Posterior vena cava (tissue), 2 donors: ENCODE measurements around the gene DTWD2. TPM values are rescaled to one million over a fixed set of nuclear protein-coding genes. Genes with fewer than 3 reads are reported as not detected.

Experiments
- DNase-seq: peaks from one replicate; pipeline ENCODE4 v3.0.0-alpha.2; 2020; ENCODE audit warnings: low spot score
- intact Hi-C, 2 donors: fragments of 100-400 bp; cut with DNase I; formaldehyde crosslinking; loops; one replicate each; pipeline versions ENCODE4 v1.14.1 to v1.14.2; 2022 to 2023
- long read RNA-seq, 2 donors: library from polyadenylated mRNA; unstranded; transcript quantifications; one replicate each; pipeline ENCODE4 v2.0.0, GENCODE V29; 2020 to 2021
- total RNA-seq, 2 donors: library from RNA; stranded (reverse); fragmentation: NEBNext Ultra II Directional; extraction: Animal tissue kit (Norgen Biotek cat#: 25700); gene quantifications; one replicate each; pipeline ENCODE4 v1.2.1, GENCODE V29; 2021
- donor health status: DM: yes; HTN: yes; CAD: no.
- donor health status: DM: yes; HTN: yes; CAD: no.

The DTWD2 gene, protein sequence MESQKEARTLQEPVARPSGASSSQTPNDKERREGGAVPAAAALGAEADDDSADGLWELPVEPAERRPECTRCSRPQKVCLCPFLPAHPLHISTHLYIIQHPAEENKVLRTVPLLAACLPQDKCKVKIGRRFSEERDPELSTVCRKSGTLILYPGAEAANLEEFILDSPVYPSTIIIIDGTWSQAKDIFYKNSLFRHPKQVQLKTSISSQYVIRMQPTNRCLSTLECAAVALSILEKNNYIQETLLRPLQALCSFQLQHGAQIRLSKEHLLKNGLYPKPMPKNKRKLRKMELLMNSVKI
- 1 to 10 TPM; 7.6 to 8.5 TPM for total RNA-seq
- long read RNA-seq, donor 1, partial matches to known transcripts: 0 of 3 reads
- long read RNA-seq, donor 1, other reads (novel, unspliced or antisense): 0 of 3 reads
- long read RNA-seq, donor 2, transcript DTWD2-203 (6 exons, 2,307 nt): major isoform, 7 of 8 reads
- long read RNA-seq, donor 2, partial matches to known transcripts: 0 of 8 reads
- long read RNA-seq, donor 2, other reads (novel, unspliced or antisense): 1 of 8 reads

DNA sequence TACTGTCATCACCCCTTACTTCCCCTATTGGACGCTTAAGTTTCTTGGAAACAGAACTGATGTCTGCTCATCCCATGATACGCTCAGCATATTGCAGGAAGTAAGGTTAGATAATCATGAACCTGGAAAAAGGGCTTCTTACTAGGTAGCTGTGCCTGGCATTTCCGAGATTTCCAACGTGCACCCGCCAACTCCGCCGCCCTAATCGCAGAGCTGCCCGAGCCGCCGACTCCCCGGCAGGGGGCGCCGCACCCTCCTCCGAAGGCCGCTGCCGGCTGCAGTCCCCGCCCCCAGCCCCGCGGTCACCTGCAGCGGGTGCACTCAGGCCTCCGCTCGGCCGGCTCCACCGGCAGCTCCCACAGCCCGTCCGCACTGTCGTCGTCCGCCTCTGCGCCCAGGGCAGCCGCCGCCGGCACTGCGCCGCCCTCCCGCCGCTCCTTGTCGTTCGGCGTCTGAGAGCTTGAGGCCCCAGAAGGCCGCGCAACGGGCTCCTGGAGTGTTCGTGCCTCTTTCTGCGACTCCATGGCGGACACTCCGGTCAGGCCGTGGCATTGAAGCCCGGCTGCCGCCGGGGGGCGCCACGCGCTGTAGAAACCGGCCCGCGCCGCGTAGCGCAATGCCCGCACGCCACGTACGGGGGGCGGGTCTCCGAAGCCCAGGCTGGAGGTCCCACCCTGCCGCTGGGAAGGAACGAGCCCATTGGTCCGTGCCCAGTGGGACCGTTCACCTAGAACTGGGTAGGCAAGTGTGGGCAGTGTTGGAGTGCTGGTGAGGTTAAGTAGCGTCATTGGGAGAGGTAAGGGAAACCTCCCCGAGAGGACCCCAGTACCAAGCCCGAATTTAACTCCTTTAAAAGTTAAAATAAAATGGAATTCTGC is at the start of gene DTWD2:
Gene DTWD2, minus strand, starts transcription at position 560 of the 878 bp plus-strand sequence. Its CDS starts 36 bp downstream, at position 524.
- intact Hi-C loops: loop anchor here in 1 of 2 donors (10.0 kb wide), 1 partner anchor 427 kb away; no protein-coding TSS in a partner anchor
- peak; percentile 97 for DNase-seq

DNA sequence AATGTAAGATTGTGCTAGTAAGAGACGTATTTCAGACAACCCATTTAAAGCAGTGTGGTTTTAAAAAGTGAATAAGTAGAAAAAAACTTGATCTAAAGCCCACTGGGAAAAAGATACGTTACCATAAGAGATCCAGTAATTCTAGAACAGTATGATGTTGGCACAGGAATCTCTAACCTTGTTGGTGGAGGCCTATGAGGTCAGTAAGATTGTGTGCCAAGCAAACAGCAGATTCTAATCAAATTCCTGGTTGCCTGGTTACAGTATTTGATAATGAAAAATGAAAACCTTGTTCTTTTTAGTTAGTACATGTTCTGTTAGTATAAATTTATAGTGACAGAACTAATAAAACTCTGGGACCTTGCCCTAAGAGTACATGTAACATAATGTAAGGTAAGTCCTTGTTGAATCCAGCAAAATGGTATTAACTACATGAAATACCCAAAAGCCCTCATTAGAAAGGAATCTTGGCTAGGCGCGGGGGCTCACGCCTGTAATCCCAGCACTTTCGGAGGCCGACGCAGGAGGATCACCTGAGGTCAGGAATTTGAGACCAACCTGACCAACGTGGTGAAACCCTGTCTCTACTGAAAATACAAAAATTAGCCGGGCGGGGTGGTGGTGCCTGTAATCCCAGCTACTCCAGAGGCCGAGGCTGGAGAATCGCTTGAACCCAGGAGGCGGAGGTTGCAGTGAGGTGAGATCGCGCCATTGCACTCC is 49.3 kb upstream of the DTWD2 start:
- intact Hi-C loops: loop anchor here in 1 of 2 donors (2.0 kb wide), 1 partner anchor 71 kb away; no protein-coding TSS in a partner anchor
- DNase-seq: no peak

DNA sequence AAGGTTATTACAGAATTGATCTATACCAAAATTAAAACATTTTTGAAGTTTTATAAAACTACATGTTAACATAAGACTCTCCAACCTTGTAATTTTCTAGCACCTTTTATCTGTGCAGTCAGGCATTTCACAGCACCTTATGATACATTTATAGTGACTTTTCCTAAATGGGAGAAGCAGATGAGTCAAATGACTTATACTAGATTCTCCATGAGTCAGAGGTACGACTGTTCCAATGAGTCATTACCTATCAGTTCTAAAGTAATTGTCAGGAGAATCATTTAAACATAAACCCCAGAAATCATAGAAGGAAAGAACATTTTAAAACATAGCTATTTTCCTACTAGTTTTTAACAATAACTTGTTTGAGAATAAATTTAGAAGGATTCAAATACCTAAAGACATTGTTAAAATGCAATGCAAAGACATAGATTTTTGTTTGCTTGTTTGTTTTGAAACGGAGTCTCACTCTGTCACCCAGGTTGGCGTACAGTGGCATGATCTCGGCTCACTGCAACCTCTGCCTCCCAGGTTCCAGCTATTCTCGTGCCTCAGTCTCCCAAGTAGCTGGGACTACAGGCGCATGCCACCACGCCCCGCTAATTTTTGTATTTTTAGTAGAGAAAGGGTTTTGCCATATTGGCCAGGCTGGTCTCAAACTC is 47.9 kb upstream of the DTWD2 start:
- intact Hi-C loops: loop anchor here in 1 of 2 donors (2.0 kb wide), 1 partner anchor 73 kb away; no protein-coding TSS in a partner anchor
- no peak for DNase-seq

DNA sequence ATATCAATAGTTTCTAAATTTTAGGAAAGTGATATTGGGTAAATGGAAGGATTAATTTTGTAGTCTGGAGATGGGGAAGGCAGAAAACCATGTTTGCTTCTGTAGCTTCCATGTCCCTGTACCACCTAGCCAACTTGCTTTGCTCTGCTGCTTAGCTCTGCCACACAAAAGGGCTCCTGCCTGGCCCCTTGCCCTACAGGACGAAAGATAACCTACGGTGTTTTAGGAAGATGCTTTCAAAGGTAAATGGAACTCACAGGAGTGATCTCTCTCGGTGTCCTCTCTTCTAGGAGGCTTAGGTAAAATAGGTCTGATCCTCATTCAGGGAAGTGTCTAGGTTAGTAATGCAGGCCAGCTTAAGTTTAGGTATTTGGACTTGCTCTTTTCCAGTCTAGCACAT is 44.8 kb upstream of the DTWD2 start:
- intact Hi-C loops: no loop called here
- DNase-seq: no peak

DNA sequence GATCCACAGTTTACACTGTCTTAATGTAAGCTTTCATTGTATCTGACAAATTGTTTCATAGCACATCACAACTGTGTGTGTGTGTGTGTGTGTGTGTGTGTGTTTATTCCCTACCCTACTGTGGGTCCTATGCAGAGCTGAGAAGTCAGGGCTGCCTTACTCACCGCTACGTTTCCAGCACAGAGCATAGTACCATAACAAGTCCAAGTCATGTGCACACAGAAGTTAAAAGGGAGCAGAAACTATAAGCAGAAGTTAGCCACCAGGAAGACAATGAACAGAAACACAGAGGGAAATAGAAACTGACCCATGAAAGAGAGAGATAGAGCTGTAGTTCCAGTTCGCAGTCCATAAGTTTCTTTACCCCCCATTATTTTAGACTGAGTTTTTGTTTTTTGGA is 44.3 kb upstream of the DTWD2 start:
- intact Hi-C loops: no loop called here
- DNase-seq: no peak

DNA sequence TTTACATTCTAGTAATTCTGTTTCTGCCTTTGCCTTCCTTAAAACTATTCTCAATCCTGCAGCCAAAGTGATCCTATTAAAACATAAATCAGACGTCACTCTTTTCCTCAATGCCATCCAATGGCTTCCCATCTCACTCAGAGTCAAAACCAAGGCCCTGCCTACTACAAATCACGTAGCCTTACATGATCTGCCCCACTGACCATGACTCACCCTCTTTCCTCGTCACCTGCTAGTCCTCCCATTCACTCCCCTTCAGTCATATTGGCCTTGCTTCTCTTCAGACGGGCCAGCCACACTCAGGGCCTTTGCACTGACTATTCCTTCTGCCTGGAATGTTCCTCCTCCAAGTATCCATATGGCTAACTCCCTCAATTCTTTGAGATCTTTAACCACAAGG is 43.6 kb upstream of the DTWD2 start:
- no peak for DNase-seq
- intact Hi-C loops: no loop called here

DNA sequence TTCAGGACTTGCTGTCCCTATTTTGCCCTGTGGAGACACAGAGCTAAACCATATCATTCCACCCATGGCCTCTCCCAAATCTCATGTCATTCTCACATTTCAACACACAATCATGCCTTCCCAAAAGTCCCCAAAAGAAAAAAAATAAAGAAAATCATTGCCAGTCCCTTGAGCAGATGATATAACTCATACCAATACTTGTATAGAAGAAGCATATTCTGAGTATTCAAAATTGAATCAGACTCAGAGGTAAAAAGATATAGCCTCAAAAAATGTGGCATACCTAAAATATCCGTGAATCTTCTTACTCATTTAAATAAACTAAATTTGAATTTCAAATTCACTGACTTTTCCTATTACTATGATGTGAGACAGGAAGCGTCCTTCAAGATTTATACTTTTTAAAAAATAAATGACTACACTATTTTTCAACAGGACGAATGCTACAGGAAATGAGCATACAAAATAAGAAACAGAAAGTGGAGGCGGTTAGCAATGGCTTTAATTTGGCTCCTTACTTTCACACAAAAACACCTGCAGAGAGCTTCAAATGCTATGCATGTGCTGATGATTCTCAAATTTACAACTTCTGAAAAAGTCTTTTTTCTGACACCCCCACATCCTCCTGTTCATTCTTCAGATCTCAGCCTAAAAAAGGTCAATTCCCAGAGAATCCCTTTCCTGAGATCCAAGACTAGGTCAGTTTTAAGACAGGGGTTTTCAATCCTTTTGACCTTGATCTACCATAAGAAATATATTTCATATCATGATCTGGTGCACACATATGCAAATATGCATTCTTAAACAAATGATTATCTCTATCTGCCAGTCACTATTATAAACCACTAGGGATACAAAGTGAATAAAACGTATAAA is 42.9 kb upstream of the DTWD2 start:
- intact Hi-C loops: no loop called here
- no peak for DNase-seq

DNA sequence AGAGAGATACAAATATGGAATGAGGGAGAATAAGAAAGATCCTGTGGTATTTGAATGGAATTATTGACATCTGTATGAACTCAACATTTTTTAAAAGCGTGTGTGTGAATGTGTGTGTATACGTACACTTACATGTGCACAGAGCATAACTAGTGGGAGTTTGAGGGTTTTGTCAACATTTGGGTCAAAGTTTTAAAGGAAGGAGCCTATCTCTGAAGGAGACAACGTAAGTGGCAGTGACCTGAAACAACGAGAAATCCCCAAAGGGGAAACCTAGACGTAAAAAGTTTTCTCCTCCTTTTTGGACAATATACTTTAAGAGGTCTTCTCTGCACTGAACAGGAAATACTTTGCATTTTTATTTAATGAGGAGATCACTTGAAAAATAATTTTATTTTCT is 40.2 kb upstream of the DTWD2 start:
- DNase-seq: no peak
- intact Hi-C loops: no loop called here

DNA sequence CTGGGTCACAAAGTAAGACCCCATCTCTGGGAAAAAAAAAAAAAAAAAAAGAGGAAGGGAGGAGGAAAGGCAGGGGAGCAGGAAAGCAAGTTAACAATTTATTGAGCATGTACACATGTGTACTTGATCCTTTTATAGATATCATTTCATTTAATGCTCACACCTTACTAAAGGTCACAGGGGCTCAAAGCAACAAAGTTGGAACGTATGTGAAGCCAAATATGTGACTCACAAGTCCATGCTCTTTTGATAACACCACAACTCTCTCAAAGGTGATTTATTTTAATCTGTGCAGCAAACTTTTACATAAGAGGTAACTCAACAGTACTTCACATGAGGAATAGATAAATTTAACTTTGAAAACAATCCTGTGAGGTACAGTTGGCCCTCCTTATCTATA is 34.4 kb upstream of the DTWD2 start:
- DNase-seq: no peak
- intact Hi-C loops: loop anchor here in 1 of 2 donors (1.0 kb wide), 1 partner anchor 44 kb away; no protein-coding TSS in a partner anchor

DNA sequence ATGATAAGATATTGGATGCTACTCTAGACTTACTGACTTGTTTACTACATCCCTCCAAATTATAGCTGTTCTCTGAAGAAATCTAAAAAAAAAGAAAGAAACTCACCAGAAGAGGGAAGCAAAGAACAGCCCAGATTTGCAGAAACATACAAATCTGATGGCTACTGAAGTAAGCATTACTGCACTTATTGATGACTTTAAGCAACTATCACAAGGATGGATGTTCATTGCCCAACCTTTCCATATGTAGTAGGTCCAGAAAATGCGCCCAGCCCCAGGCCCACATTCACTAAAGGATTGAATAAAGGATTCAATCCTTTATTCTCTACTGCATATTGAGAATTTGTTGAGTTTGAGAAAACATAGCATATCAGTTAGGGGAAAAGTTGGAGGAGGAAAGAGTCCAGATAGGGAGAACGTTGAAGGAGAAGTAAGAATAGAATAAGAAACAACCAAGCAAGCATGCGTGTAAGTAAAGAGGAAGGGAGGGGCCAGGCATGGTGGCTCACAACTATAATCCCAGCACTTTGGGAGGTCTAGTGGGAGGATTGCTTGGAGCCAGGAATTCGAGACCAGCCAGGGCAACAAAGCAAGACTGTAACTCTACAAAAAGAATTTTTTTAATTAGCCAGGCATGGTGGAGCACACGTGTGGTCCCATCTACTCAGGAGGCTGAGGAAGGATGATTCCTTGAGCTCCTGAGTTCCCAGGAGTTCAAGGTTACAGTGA is 33.8 kb upstream of the DTWD2 start:
- DNase-seq: no peak
- intact Hi-C loops: loop anchor here in 1 of 2 donors (1.0 kb wide), 1 partner anchor 44 kb away; no protein-coding TSS in a partner anchor

DNA sequence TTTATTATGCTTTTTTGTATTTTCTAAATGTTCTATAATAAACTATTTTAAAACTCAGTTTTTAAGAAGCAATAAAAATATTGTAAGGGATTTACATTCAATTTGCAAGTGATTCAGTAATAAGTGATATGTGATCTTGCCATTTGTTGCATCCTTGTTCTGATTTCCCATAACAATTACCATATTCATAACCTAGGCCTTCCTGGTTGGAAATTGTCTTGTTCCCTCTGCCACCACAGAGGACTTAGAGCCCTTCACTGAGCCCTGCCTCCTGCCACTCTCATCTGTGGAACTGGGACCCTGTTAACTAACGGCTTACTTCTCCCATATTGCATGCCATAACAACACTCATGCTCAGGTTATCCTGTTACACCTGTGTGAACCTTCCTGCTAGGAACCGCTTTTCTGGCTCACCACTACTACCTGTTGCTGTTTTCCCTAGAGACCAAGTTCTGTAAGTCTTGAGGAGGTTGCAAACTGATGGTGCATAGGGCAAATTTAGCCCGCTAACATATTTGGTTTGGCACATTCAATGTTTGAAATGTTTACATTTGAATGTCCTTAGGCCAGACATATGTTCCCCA is 32.9 kb upstream of the DTWD2 start:
- intact Hi-C loops: no loop called here
- DNase-seq: no peak

DNA sequence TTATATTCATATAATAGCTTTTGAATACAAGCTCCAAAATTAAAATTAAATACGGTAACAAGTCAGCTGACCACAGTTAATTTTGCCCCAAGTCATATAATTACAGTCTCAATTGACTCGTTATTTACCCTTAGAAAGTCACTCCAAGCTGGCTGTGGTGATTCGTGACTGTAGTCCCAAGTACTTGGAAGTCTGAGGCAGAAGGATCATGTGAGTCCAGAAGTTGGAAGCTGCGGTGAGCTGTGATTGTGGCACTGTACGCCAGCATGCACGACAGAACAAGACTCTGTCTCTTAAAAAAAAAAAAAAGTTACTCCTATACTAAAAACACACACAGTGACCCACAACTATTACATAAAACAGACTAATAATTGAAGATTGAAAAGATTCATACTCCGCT is 31.6 kb upstream of the DTWD2 start:
- intact Hi-C loops: no loop called here
- no peak for DNase-seq

DNA sequence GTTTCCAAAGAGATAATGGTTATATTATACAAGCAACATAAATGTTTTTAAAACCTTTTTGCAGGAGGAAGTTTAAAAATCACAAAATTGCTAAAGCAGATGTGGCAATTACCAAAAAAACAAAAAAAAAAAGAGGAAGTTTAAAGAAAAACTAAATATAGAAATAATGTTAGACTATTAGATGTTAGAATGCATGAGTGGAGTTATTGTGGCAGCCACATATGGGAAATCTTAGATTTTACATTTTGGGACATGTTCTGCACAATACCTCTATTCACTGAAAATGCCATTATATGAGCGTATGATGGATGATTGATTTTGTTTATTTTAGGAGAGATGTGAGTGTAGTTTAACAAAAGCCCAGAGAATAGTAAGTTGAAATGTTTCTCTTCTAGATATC is 31.2 kb upstream of the DTWD2 start:
- no peak for DNase-seq
- intact Hi-C loops: no loop called here

DNA sequence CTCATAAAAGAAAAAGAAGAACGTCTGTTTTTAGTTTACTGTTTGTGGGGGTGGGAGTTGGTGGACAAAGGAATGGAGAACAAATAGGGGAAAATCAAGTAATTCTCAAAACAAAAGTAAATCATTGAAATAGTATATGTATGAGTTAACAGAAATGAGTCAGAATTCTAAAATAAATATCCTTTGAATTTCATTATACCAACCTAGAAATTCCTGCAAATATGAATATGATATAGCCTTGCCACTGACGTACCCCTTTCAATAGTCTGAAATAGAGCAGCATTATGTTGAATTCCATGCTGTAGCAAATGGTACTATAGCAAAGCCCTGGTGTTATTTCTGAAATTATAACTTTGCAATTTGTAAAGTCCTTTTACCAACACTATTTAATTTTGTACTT is 29.6 kb upstream of the DTWD2 start:
- DNase-seq: no peak
- intact Hi-C loops: no loop called here

DNA sequence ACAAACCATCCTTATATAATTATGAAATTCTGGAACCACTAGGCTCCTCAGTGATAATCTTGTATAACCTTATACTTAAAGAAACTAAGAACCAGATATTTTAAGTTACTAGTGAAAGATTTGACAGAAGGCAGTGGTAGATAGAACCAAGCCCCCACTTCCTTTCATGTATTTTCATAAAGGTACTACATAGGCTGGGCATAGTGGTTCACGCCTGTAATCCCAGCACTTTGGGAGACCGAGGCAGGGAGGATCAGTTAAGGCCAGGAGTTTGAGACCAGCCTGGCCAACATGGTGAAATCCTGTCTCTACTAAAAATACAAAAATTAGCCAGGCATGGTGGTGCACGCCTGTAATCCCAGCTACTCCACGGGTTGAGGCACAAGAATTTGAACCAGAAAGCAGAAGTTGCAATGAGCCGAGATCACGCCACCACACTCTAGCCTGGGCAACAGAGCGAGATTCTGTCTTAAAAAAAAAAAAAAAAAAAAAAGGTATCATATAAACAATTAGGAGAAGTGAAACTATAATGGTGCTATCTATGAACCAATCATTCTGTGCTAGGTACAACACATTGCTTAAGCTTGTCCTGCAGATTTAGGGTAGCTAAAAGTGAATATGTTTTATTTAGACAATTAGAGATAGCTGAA is 27.9 kb upstream of the DTWD2 start:
- DNase-seq: no peak
- intact Hi-C loops: no loop called here

DNA sequence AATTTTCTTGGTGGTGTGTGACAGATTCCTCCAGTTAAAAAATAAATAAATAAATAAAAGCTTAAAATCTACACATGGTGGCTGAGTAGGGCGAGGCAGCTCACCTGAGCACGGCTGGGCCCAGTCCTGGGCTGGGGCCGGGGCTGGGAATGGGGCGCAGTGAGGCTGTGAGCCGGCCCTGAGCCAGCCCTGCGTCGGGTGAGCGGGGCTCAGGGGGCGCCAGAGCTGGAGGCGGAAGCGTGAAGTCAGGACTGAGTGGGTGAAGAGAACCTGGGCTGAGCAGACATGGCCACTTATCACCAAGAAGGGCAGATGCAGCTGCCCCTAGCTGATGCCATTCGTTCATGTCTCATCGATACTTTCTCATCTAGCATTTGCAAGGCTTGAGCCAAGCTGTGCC is 22.8 kb upstream of the DTWD2 start:
- no peak for DNase-seq
- intact Hi-C loops: no loop called here
